HFFc6 (cell line): ENCODE results near the gene ARID5B. TPM values are rescaled to one million over a fixed set of nuclear protein-coding genes. Genes with fewer than 3 reads are reported as not detected.

ENCODE experiments used
- DNase-seq: peaks from one replicate; pipeline ENCODE4 v3.0.0-alpha.2; 2018
- H3K27ac Mint-ChIP-seq: 2 replicates; pipeline ENCODE4 v1.8.0; 2020; ENCODE audit warnings: mild to moderate bottlenecking, mixed read lengths
- H3K27me3 Mint-ChIP-seq: 2 replicates; pipeline ENCODE4 v1.8.0; 2021; ENCODE audit warnings: mild to moderate bottlenecking, moderate library complexity, mixed read lengths; ENCODE audit not compliant: insufficient read depth
- H3K36me3 Mint-ChIP-seq: 2 replicates; pipeline ENCODE4 v1.8.0; 2021; ENCODE audit warnings: low read depth, mixed read lengths
- H3K4me1 Mint-ChIP-seq: 2 replicates; pipeline ENCODE4 v1.8.0; 2020; ENCODE audit warnings: low read depth, mixed read lengths
- H3K4me3 Mint-ChIP-seq: 2 replicates; pipeline ENCODE4 v1.8.0; 2020; ENCODE audit warnings: mild to moderate bottlenecking, moderate library complexity, mixed read lengths
- H3K9me3 Mint-ChIP-seq: 2 replicates; pipeline ENCODE4 v1.8.0; 2020; ENCODE audit warnings: mild to moderate bottlenecking, mixed read lengths
- total RNA-seq, 6 experiments: library from RNA; stranded (reverse); fragmentation: NEBNext Ultra II Directional; extraction: Animal tissue kit (Norgen Biotek cat#: 25700); gene quantifications; 2 replicates in 1 of 6; 3 replicates in 5 of 6; pipeline ENCODE4 v1.2.3, GENCODE V29; 2021
- TF ChIP-seq, protein P1 (sequence below): fragments of 200-600 bp; sonication (generic); IDR thresholded peaks from 2 replicates; pipeline ENCODE4 v1.5.0; 2021; ENCODE audit warnings: antibody characterized with exemption, mild to moderate bottlenecking

ARID5B gene
- total RNA-seq, 6 experiments from 2014 or later: 102 to 142 (median 131) TPM

- Mint-ChIP-seq H3K4me1 (peaks cover 53% of the 10 kb centered on the region), H3K9me3 (no peaks in the 10 kb centered on the region), H3K4me3 (0 out of 2 replicates have a peak overlapping the region, but pooled peaks have one; percentile 41), H3K27ac (peak overlapping the region; percentile 54), H3K36me3 (peaks cover 52% of the 10 kb centered on the region), H3K27me3 (peaks cover 3% of the 10 kb centered on the region; the same call in 1 of the 2 replicates)
- no peak for DNase-seq
- TF ChIP-seq, protein P1, sequence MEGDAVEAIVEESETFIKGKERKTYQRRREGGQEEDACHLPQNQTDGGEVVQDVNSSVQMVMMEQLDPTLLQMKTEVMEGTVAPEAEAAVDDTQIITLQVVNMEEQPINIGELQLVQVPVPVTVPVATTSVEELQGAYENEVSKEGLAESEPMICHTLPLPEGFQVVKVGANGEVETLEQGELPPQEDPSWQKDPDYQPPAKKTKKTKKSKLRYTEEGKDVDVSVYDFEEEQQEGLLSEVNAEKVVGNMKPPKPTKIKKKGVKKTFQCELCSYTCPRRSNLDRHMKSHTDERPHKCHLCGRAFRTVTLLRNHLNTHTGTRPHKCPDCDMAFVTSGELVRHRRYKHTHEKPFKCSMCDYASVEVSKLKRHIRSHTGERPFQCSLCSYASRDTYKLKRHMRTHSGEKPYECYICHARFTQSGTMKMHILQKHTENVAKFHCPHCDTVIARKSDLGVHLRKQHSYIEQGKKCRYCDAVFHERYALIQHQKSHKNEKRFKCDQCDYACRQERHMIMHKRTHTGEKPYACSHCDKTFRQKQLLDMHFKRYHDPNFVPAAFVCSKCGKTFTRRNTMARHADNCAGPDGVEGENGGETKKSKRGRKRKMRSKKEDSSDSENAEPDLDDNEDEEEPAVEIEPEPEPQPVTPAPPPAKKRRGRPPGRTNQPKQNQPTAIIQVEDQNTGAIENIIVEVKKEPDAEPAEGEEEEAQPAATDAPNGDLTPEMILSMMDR: no peak
Observed at GRCh38 chr10:61944410-61945147, 43.1 kb downstream of the ARID5B start.

DNA sequence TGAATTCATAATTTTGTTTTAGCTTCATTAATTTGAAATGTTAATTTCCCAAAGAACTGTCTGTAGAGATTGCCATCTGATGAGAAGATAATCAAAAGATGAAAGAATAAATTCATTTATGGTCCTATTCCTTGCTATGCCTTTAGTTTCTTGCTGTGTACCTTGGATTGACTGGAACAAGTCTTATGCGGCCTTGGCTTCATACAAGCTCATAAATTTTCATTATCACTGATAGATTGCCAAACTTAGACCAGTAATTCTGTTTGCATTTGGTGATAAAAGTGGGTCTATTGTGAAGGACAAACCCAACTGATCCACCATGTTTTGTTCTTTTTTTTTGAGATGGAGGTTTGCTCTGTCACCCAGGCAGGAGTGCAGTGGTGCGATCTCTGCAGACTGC lies 48.2 kb downstream of the ARID5B start:
- TF ChIP-seq, protein P1: no peak
- Mint-ChIP-seq H3K9me3 (no peaks in the 10 kb centered on the region), H3K27me3 (no peaks in the 10 kb centered on the region), H3K4me1 (peaks cover 17% of the 10 kb centered on the region), H3K27ac (no peak overlapping the region), H3K4me3 (no peak overlapping the region), H3K36me3 (peaks cover 39% of the 10 kb centered on the region)
- DNase-seq: no peak

DNA sequence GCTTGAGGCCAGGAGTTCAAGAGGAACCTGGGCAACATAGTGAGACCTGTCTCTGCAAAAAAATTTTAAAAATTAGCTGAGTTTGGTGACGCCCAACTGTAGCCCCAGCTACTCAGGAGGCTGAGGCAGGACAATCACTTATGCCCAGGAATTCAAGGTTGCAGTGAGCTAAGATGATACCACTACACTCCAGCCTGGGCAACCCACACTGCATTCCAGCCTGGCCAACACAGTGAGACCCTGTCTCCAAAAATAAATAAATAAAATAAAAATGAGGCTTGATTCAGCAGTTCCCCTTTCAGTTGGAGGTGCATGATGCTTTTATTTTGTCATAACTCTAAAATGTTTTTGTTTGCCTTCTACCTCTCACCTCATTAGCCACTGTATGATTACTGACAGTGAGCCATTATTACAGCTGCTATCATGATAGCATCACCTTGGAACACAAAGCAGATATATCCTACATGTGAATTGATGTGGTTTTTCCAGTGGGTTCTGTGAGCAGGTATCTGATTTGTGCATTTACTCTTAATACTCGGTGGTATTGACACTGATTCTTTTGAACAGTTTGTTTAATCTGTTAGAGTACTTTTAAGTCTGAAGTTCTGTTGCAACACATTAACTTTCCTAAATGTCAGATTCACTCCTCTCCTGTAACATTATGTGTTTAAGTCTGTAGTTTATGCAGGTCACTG lies 49.1 kb downstream of the ARID5B start:
- Mint-ChIP-seq H3K27ac (no peak overlapping the region), H3K4me3 (no peak overlapping the region), H3K4me1 (peaks cover 11% of the 10 kb centered on the region), H3K9me3 (no peaks in the 10 kb centered on the region), H3K36me3 (peaks cover 36% of the 10 kb centered on the region), H3K27me3 (no peaks in the 10 kb centered on the region)
- TF ChIP-seq, protein P1: no peak
- DNase-seq: no peak

DNA sequence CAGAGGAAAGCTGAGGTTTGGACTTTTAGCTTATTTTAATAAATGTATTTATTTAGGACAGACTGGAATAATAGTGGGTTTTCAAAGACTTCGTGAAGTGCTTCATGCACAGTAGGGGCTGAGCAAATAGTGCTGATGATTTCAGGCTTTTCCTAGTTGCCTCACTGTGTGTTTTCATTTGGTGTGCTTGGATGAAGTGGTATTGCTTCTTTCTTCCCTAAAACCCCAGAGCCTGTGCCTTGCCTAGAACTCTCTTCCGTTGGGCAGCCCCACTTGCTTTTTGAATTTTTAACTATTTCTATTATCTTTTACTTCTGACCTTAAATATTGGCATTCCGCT lies 49.6 kb downstream of the ARID5B start:
- Mint-ChIP-seq H3K36me3 (peaks cover 39% of the 10 kb centered on the region), H3K4me3 (no peak overlapping the region), H3K9me3 (no peaks in the 10 kb centered on the region), H3K4me1 (peaks cover 11% of the 10 kb centered on the region), H3K27me3 (no peaks in the 10 kb centered on the region), H3K27ac (no peak overlapping the region)
- no peak for DNase-seq
- TF ChIP-seq, protein P1: no peak

GRCh38 chr10:61952028-61952674 lies 50.7 kb downstream of the ARID5B start:
- no peak overlapping the region for H3K27ac Mint-ChIP-seq
- H3K9me3 Mint-ChIP-seq: no peaks in the 10 kb centered on the region
- no peak for DNase-seq
- H3K4me3 Mint-ChIP-seq: no peak overlapping the region
- TF ChIP-seq, protein P1: no peak
- no peaks in the 10 kb centered on the region; the same call in 1 of the 2 replicates for H3K27me3 Mint-ChIP-seq
- H3K36me3 Mint-ChIP-seq: peaks cover 46% of the 10 kb centered on the region
- H3K4me1 Mint-ChIP-seq: peaks cover 18% of the 10 kb centered on the region
